NCI-H187 treated with DMSO at 0.1 percent for 48 hours (cell line): Measurements from ENCODE around the gene UNC119B.

ENCODE experiments used
- DNase-seq: peaks from one replicate; lab custom pipeline; 2025; lab: John Stamatoyannopoulos, UW

Gene UNC119B

GRCh38 chr12:120739821-120740613, 29.8 kb downstream of the UNC119B start:
- no peak for DNase-seq

GRCh38 chr12:120740871-120741270, 30.6 kb downstream of the UNC119B start:
- DNase-seq, result no peak

GRCh38 chr12:120741476-120742421, 31.5 kb downstream of the UNC119B start:
- DNase-seq, result no peak

GRCh38 chr12:120744922-120745493, 34.8 kb downstream of the UNC119B start:
- DNase-seq, result no peak

GRCh38 chr12:120748242-120748641, 38.0 kb downstream of the UNC119B start:
- no peak for DNase-seq

GRCh38 chr12:120749256-120749655, 39.0 kb downstream of the UNC119B start:
- DNase-seq, result no peak

GRCh38 chr12:120750806-120751205, 40.5 kb downstream of the UNC119B start:
- DNase-seq, result no peak

- no peak for DNase-seq
These were observed 41.1 kb downstream of the UNC119B start for GRCh38 chr12:120751389-120751788.

- DNase-seq, result no peak
These were observed 44.5 kb downstream of the UNC119B start for GRCh38 chr12:120754792-120755191.

GRCh38 chr12:120755269-120755668, 45.0 kb downstream of the UNC119B start:
- no peak for DNase-seq

- no peak for DNase-seq
These were observed 47.0 kb downstream of the UNC119B start for GRCh38 chr12:120757226-120757742.

GRCh38 chr12:120757949-120758348, 47.7 kb downstream of the UNC119B start:
- DNase-seq, result no peak

GRCh38 chr12:120758798-120759590, 48.7 kb downstream of the UNC119B start:
- no peak for DNase-seq

GRCh38 chr12:120759591-120760348, 49.5 kb downstream of the UNC119B start:
- DNase-seq, result peak; percentile 98

GRCh38 chr12:120760349-120761254, 50.3 kb downstream of the UNC119B start:
- no peak for DNase-seq

GRCh38 chr12:120761519-120761934, 51.3 kb downstream of the UNC119B start:
- peak; percentile 39 for DNase-seq

GRCh38 chr12:120762086-120762485, 51.8 kb downstream of the UNC119B start:
- no peak for DNase-seq

GRCh38 chr12:120763250-120763649, 53.0 kb downstream of the UNC119B start:
- no peak for DNase-seq

GRCh38 chr12:120764816-120765215, 54.6 kb downstream of the UNC119B start:
- no peak for DNase-seq

- DNase-seq, result no peak
These were observed 56.3 kb downstream of the UNC119B start for GRCh38 chr12:120766566-120766965.
